ENCODE measurements around the gene CRLF3.

DNA sequence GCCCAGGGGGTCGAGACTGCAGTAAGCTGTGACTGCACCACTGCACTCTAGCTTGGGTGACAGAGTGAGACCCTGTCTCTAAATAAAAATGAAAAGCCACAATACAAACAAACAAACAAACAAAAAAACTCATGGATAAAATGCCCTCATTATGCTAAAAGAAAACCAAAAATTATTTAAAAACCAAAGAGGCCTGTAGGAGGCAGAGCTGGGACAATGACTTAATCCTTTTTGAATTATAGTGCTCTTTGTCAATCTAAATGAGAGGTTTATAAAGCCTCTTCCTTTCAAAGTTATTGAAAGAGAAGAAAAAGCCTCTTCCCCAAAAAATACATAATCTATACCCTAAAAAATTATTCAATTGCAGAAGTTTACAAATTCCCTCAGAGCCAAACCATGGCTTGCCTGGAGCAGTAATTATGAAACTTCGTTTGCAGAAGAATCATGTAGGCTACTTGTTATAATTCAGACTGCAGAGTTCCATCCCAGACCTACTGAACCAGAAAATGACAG lies 18.5 kb downstream of the CRLF3 start:
- TF ChIP-seq, protein P1, sequence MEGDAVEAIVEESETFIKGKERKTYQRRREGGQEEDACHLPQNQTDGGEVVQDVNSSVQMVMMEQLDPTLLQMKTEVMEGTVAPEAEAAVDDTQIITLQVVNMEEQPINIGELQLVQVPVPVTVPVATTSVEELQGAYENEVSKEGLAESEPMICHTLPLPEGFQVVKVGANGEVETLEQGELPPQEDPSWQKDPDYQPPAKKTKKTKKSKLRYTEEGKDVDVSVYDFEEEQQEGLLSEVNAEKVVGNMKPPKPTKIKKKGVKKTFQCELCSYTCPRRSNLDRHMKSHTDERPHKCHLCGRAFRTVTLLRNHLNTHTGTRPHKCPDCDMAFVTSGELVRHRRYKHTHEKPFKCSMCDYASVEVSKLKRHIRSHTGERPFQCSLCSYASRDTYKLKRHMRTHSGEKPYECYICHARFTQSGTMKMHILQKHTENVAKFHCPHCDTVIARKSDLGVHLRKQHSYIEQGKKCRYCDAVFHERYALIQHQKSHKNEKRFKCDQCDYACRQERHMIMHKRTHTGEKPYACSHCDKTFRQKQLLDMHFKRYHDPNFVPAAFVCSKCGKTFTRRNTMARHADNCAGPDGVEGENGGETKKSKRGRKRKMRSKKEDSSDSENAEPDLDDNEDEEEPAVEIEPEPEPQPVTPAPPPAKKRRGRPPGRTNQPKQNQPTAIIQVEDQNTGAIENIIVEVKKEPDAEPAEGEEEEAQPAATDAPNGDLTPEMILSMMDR (IDR thresholded peaks at IDR 0.05): no peak
- TF ChIP-seq ZSCAN18 (CRISPR knock-in tag; IDR thresholded peaks at IDR 0.05): no peak
- no peak for TF ChIP-seq HMGXB4 (CRISPR knock-in tag; IDR thresholded peaks at IDR 0.05)
- no peak for TF ChIP-seq CREM (CRISPR knock-in tag; IDR thresholded peaks at IDR 0.05)
- TF ChIP-seq MXD4 (CRISPR knock-in tag; IDR thresholded peaks at IDR 0.05; ENCODE audit: borderline replicate concordance): no peak
- TF ChIP-seq USF1 (CRISPR knock-in tag; IDR thresholded peaks at IDR 0.05): no peak
- no peak for TF ChIP-seq NFATC4 (CRISPR knock-in tag; IDR thresholded peaks at IDR 0.05)
- no peak for TF ChIP-seq MAX (CRISPR knock-in tag; IDR thresholded peaks at IDR 0.05)
- TF ChIP-seq CREB1 (CRISPR knock-in tag; IDR thresholded peaks at IDR 0.05): no peak
- TF ChIP-seq, protein P2, sequence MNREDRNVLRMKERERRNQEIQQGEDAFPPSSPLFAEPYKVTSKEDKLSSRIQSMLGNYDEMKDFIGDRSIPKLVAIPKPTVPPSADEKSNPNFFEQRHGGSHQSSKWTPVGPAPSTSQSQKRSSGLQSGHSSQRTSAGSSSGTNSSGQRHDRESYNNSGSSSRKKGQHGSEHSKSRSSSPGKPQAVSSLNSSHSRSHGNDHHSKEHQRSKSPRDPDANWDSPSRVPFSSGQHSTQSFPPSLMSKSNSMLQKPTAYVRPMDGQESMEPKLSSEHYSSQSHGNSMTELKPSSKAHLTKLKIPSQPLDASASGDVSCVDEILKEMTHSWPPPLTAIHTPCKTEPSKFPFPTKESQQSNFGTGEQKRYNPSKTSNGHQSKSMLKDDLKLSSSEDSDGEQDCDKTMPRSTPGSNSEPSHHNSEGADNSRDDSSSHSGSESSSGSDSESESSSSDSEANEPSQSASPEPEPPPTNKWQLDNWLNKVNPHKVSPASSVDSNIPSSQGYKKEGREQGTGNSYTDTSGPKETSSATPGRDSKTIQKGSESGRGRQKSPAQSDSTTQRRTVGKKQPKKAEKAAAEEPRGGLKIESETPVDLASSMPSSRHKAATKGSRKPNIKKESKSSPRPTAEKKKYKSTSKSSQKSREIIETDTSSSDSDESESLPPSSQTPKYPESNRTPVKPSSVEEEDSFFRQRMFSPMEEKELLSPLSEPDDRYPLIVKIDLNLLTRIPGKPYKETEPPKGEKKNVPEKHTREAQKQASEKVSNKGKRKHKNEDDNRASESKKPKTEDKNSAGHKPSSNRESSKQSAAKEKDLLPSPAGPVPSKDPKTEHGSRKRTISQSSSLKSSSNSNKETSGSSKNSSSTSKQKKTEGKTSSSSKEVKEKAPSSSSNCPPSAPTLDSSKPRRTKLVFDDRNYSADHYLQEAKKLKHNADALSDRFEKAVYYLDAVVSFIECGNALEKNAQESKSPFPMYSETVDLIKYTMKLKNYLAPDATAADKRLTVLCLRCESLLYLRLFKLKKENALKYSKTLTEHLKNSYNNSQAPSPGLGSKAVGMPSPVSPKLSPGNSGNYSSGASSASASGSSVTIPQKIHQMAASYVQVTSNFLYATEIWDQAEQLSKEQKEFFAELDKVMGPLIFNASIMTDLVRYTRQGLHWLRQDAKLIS (CRISPR knock-in tag; IDR thresholded peaks at IDR 0.05; ENCODE audit: borderline replicate concordance): no peak
- TF ChIP-seq GTF2I (CRISPR knock-in tag; conservative IDR thresholded peaks at IDR 0.05): no peak
- no peak for TF ChIP-seq KAT7 (CRISPR knock-in tag; IDR thresholded peaks at IDR 0.05; ENCODE audit: borderline replicate concordance)
- no peak for TF ChIP-seq NR2C2 (CRISPR knock-in tag; IDR thresholded peaks at IDR 0.05)

All from WTC11 (cell line).